ENCODE results near the gene FXR1.

GRCh38 chr3:180926526-180926925 is 14.1 kb downstream of the FXR1 start:
- TF ChIP-seq, protein P1, sequence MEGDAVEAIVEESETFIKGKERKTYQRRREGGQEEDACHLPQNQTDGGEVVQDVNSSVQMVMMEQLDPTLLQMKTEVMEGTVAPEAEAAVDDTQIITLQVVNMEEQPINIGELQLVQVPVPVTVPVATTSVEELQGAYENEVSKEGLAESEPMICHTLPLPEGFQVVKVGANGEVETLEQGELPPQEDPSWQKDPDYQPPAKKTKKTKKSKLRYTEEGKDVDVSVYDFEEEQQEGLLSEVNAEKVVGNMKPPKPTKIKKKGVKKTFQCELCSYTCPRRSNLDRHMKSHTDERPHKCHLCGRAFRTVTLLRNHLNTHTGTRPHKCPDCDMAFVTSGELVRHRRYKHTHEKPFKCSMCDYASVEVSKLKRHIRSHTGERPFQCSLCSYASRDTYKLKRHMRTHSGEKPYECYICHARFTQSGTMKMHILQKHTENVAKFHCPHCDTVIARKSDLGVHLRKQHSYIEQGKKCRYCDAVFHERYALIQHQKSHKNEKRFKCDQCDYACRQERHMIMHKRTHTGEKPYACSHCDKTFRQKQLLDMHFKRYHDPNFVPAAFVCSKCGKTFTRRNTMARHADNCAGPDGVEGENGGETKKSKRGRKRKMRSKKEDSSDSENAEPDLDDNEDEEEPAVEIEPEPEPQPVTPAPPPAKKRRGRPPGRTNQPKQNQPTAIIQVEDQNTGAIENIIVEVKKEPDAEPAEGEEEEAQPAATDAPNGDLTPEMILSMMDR (IDR thresholded peaks at IDR 0.05), result no peak
- TF ChIP-seq ZFX (IDR thresholded peaks at IDR 0.05; ENCODE audit: borderline replicate concordance), result no peak
